ENCODE data around the gene FADS6.

The FADS6 gene

GRCh38 chr17:74924250-74924948 lies 31.0 kb upstream of the FADS6 start, which contains the start of gene OTOP2:
Gene OTOP2 (plus strand): TSS chr17:74924273. CDS start chr17:74924633, 360 bp downstream.
- no peak for TF ChIP-seq CTCF (IDR thresholded peaks at IDR 0.05; ENCODE audit: control insufficient read depth, insufficient read depth, low read depth, low read length, missing control alignments)
- DNase-seq (ENCODE audit: low read depth), result no peak
- no peak within 1 kb of the TSS for H3K4me3 ChIP-seq (ENCODE audit: control insufficient read depth, low read depth, low read length)

- no peak for DNase-seq (ENCODE audit: low read depth)
- no peak overlapping the region for H3K4me3 ChIP-seq (ENCODE audit: control insufficient read depth, low read depth, low read length)
- peak; percentile 52 for TF ChIP-seq CTCF (IDR thresholded peaks at IDR 0.05; ENCODE audit: control insufficient read depth, insufficient read depth, low read depth, low read length, missing control alignments)
Measured at GRCh38 chr17:74923538-74924249, 30.3 kb upstream of the FADS6 start.

GRCh38 chr17:74922694-74923537 lies 29.5 kb upstream of the FADS6 start, which contains the start of gene USH1G:
Gene USH1G (minus strand): TSS chr17:74923255. CDS start chr17:74923073, 182 bp downstream.
- TF ChIP-seq CTCF (IDR thresholded peaks at IDR 0.05; ENCODE audit: control insufficient read depth, insufficient read depth, low read depth, low read length, missing control alignments), result no peak
- H3K4me3 ChIP-seq (ENCODE audit: control insufficient read depth, low read depth, low read length), result no peak within 1 kb of the TSS
- no peak for DNase-seq (ENCODE audit: low read depth)

GRCh38 chr17:74922172-74922571 lies 28.7 kb upstream of the FADS6 start:
- no peak for TF ChIP-seq CTCF (IDR thresholded peaks at IDR 0.05; ENCODE audit: control insufficient read depth, insufficient read depth, low read depth, low read length, missing control alignments)
- no peak overlapping the region for H3K4me3 ChIP-seq (ENCODE audit: control insufficient read depth, low read depth, low read length)
- no peak for DNase-seq (ENCODE audit: low read depth)

GRCh38 chr17:74921769-74922168 lies 28.3 kb upstream of the FADS6 start:
- no peak overlapping the region for H3K4me3 ChIP-seq (ENCODE audit: control insufficient read depth, low read depth, low read length)
- DNase-seq (ENCODE audit: low read depth), result no peak
- TF ChIP-seq CTCF (IDR thresholded peaks at IDR 0.05; ENCODE audit: control insufficient read depth, insufficient read depth, low read depth, low read length, missing control alignments), result no peak

GRCh38 chr17:74921026-74921681 lies 27.7 kb upstream of the FADS6 start:
- no peak for TF ChIP-seq CTCF (IDR thresholded peaks at IDR 0.05; ENCODE audit: control insufficient read depth, insufficient read depth, low read depth, low read length, missing control alignments)
- no peak overlapping the region for H3K4me3 ChIP-seq (ENCODE audit: control insufficient read depth, low read depth, low read length)
- no peak for DNase-seq (ENCODE audit: low read depth)

All from AG09309 (cell line).